ENCODE results near the gene KIAA0753.
"Not testable (repeated sequence)": the region's sequence is repeated elsewhere in the genome, so short reads cannot be mapped to it uniquely, and the experiment has no call there.

KIAA0753 gene

DNA sequence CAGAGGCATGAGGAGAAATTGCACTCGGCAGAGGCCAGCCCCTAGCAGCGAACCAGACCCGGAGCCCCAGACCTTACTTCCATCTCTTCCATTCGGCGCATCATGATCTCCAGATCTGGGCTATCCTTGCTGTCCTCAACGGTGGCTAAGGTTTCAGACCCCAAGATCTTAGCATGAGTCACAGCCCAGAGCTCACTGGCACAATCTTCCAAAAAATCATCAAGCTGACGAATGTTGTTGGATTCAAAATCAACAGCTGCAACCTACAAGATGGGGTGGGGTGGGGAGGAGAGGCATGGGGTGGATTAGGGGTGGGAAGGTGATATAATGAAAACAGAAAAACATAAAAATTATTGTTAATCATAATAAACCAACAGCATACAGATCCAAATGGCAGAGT lies 44.4 kb downstream of the KIAA0753 start:
- DNase-seq: no peak

DNA sequence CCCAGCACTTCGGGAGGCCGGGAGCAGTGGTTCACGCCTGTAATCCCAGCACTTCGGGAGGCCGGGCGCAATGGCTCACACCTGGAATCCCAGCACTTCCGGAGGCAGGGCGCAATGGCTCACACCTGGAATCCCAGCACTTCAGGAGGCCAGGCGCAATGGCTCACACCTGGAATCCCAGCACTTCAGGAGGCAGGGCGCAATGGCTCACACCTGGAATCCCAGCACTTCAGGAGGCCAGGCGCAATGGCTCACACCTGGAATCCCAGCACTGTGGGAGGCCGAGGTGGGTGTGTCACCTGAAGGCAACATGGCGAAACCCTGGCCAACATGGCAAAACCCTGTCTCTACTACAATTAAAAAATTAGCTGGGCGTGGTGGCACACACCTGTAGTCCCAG lies 47.1 kb downstream of the KIAA0753 start:
- not testable (repeated sequence) for DNase-seq

DNA sequence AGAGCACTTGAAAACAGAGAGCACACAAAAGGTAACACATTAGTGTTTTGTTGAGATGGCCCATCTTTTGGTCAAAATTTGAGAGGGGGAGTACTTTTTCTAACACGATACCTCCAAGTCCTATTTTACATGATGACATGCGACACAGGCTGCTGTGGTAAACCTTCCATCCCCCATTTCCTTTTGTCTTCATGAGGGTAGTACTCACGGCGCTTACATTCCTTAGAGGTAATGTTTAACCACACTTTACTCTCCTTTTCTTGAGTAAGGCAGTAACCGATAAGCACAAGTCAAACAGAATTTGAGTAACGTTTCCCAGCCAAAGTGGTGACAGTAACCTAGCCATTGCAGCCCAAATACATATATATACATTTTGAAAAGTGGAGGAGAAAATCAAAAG lies 48.3 kb downstream of the KIAA0753 start:
- DNase-seq: no peak

DNA sequence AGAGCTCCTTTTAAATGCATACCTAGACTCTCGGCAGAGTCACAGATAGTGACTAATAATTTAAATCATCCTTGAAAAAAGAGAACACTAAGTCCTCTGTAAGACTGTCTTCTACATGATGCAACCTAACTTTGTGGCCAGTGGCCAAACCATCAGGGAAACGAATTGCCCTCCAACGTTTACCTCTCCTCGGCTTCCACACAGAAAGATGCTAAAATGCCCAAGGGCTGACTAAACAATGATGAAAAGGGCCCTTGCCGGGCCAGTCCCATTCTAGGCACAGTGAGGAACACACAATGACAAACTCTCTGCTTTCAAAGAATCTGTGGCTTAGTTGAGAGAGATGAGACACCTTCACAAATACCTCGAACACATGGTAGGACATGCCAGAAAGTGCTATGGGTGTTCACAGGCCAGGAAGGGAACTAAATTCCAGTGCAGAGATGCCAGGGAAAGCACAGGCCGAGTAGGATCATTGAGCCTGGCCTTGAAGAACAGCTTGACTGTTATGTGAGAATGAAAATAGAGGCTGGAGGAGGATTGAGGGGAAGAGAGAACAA lies 48.8 kb downstream of the KIAA0753 start:
- no peak for DNase-seq

DNA sequence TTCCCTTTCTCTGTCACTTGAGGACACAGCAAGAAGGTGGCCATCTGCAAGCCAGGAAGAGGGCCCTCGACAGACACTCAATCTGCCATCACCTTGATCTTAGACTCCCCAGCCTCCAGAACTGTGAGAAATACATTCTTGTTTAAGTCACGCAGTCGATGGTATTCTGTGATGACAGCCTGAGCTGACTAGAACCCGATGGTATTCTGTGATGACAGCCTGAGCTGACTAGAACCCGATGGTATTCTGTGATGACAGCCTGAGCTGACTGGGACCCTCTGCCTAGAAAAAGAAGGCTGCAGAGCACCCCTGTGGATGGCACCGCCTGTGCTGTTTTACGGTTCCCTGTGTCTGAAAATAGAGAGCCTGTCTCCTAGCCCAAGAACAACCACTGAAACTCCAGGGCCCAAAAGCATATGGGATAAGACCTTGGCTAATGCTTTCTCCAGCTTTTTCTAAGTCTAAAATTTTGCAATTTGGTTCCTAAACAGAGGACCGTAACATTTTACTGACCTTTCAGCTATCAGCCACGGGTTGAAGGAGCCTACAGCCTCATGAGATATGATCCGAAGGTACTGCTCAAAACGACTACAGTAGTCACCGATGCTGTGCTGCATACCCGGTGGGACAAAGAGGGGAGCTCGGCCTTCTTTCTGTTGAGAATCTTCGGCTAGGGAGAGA lies 51.1 kb downstream of the KIAA0753 start:
- no peak for DNase-seq

DNA sequence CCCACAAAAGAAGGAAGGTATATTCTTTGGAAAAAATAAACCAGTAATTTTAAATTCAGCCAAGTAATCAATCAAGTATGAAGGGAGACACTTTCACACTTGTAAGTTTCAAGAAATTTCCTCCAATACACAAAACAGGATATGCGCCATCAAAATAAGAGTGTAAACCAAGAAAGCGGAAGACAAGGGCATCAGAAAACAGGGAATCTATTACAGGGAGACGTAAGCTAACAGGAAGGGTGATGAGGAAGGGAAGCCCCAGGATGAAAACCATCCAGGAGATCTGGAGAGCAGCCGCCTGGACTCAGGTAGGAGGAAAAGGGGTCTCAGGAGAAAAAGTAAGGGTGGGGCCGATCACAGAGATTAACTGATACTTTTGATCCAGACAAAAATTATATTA lies 52.3 kb downstream of the KIAA0753 start:
- no peak for DNase-seq

DNA sequence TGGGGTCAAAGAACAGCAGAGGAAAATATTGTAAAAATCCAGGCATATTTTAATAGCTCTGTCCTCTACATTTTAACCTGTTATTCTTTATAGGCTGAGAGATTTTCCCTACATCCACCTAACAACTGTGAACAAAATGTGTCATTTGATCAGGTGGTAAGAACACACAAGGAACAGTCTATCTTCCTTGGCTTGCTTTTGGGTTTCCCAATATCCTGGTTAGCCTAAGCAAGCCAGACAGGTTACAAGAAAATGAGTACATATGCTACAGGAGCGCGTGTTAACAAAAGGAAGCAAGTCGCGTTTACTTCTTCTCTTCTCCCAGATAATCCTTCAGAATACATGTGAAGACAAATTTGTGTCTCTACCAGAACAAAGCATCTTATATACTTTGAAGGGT lies 53.2 kb downstream of the KIAA0753 start:
- no peak for DNase-seq

DNA sequence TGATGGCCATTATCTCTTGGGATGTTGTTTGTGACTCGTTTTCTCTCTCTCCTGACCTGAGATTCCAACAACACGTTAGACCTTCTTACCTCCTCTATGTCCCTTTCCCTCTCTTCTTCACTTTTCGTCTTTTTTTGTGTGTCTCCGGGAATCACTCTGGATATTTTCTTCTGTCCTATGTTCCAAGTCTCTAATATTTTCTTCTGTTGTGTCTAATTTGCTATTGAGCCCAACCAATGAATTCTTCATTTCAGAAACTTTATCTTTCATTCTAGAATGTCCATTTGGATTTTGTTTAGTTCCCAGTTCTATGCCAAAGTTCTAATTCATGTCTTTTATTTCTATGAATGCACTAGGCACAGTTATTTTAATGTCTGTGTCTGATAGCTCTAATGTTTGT lies 57.1 kb downstream of the KIAA0753 start:
- DNase-seq: no peak

DNA sequence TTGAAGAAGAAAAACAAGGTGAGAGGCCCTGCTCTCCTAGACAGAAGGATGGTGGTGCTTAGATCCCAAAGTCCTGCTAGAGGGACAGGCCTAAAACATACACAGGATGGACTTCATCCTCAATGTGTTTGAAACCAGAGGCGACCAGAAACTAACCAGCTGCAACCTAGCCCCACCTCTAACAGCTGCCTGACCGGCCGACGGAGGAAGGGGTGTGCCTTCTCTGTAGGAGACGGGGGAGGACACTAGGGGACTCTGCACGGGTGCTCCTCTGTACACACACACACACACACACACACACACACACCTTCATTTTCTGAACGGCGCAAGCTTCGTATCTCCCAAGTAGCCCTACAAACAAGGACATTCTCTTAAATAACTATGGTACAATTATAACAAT lies 59.9 kb downstream of the KIAA0753 start:
- no peak for DNase-seq

DNA sequence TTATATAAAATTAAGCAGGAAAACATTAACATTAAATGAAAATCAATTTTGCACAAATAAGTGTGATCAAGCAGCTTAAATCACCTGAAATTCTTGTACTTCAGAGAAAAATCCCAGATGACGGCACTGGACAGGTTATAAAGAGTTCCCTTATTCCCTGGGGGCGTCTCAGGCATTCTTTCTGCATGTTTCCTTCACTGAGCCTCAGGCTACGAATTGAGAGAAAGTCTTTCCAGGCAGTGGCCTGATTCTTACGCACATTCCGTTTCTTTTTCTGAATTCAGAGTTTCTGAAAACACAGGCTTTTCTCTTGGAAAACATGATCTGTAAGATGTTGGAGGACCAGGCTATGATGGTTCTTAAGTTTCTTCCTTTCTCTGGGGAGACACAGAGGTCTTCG lies 62.0 kb downstream of the KIAA0753 start:
- no peak for DNase-seq

DNA sequence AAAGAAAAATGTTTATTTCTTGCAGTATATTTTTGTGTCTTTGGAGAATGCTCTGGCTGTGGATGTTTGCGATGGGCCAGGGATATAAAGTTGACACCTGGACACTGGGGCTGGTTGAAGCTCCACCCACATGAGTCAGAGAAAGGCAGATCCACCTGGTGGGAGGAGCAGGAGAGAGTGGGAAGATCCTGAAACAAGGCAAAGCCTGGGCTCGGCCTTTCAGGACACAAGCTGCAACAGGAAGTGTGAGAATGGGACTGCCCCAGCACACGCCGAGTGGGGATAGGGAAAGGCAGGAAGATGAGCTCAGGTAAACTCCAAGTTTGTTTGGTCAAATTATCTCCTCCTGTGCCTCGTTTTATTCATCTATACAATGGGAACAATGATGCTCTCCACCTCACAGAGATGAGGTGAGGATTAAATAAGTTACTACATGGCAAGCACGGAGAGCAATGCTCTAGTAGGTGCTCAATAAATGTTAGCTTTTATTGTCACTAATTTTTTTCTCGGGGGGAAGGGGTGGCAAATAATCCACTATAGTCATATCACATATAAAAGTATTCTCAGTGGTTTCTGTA lies 62.7 kb downstream of the KIAA0753 start:
- DNase-seq: no peak

DNA sequence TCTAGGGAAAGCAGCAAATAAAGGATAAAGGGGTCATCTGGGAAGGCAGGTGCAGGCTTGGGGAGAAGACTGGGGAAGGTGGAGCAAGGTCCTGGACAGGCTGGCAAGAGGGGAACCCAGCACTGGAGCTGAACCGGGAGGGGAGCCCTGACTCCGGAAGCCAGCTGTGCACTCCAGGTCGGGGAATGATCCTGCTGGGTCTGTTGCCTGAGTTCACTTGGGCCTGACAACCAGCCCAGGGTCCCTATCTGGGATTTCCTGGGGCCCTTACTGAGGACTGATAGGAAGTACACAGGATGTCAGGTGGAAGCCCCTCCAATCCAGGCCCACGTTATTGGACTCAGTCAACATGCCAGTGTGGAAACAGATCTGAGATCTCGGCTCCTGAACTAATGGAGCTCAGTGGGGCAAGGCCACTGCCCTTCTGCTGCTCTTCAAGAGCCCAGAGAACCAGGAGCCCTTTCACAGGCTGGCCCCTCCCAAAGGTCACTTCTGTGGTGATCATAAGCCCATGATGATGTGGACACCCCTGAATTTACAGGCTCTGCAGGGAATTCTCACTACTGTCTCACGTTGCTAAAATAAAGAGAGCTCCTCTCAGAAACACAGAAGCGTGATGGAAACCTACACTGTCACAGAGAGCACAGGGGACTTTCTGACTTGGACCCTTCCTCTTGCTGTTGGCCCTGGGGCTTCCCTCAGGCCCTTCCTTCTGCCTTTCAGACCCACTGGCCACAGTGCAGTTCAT lies 64.3 kb downstream of the KIAA0753 start:
- DNase-seq: no peak

DNA sequence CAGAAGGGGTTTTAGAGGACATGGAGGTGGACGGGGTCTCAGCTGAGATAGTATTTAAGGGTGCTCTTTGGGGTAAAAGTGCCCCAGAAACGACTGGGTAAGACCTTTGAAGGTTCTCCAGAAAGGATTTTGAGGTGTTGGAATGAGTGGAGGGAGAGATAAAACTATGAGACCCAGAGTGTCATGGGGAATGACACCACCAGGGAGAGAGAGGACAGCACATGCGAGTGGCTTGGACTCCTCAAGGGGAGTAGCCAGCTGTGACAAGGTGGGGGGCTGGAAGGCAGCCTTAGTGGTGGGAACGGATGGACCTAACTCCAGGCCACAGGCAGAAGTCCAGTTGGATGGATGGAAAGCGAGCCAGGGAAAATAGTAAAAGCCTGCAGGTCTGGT lies 64.9 kb downstream of the KIAA0753 start:
- DNase-seq: no peak

DNA sequence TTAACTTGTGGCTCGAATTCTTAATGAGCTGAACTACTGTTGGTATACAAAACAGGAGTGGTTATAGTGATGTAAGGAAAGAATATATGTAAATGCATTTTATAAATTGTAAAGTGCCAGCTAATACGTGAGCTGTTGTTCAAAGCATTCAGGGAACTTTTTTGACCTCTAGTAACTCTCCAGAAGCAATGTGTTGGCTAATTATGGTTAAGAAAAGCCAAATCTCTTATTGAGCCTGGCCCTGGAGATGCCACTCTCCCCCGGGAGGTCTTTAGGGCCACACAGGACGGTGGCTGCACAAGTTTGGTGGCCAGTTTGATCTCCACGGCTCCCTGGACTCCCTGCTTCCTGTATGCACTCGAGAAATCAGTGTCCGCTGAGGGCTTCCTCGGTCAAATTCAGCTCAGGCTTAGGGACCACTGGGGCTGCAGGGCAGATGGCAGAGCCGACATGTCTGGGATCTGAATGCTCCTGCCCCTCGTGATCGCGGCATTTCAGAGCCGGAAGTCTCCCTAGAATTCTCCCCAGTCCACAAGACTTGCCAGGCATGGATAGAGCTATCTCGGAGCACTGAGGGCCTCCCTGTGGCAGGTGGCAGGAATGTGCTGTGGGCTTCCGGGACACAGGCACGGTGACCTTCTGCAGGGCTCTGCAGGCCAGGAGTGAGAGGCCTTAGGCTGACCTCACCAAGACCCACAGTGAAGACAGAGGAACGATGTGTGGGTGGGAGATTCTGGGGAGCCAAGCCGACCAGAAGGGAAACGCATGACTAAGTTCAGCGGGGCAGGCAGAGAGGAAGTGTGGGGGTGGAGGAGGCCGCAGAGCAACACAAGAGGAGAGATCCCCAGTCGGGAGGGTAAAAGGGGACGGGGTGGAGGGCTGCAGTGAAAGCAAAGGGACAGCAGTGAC lies 65.6 kb downstream of the KIAA0753 start:
- DNase-seq: peak; percentile 71

DNA sequence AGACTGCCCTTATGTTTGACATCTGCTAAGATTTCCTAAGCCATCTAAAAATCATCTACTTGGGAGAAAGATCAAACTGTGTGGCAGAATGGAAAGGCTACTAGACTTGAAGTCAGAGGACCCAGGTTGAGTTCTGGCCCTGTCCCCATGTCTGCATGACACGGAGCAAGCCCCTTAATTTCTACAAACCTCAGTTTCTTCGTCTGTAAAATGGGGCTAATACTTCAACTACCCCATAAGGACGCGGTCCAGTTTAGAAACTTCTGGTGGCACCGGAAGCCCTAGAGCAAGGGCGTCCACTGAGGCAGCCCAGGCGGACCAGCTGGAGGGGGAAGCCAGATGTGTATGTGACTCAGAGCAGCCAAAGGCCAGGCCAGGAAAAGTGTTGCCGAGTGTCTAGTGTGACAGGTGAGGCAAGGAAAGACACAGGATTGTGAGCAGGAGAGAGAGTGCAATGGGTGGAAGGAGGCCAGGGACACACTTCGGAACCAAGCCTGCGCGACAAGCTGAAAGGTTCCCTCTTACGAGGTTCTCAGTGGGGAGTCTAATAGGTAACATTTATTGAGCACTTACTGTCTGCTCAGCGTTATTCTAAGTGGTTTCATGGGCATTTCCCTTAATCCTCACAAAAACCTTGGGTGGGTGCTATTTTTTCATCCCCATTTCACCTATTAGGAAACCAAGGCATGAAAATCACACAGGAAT lies 66.4 kb downstream of the KIAA0753 start:
- DNase-seq: no peak

DNA sequence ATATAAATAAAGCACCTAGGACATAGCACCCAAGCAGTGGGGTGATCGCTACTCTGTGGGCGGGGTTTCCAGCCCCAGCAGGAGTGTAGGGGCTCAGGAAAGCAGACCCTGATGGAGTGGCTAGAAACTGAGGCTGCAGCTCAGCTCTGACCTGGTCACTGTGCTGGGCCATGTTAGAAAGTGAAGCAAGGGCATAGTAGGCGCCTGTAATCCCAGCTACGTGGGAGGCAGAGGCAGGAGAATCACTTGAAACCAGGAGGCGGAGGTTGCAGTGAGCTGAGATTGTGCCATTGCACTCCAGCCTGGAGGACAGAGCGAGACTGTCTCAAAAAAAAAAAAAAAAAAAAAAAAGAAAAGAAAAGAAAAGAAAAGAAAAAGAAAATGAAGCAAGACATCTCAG lies 67.0 kb downstream of the KIAA0753 start:
- DNase-seq: not testable (repeated sequence)

DNA sequence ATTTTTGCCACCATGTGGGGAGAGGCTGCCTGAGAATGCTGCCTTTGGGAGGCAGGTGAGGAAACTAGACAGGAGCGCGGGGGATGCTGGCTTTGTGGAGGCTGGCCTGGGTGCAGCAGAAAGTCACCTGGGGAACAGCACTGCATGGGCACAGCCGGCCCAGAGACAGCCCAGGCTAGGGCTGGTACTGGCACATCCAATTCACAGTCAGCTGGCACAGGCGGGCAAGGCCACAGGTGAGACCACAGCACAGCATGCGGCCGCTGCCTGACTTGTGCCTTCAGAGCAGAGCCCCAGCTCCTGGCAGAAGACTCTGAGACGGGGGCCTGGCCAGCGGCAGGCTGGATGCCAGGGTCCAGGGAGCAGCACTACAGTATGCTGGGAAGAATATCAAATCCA lies 67.5 kb downstream of the KIAA0753 start:
- no peak for DNase-seq

DNA sequence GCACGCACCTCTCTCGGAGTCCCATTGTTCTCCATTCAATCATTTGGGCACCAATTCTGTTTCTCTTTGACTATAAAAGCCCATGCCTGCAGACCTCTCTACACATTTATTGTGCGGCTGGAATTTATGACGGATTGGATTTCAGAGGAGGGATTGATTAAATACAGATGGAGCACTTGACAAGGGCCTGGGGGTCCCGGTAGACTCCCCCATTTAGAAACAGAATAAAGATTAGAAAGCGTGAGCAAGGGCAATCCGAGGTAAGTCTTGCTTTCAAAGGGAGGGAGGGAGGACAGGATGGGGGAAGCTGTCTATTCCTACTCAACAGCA lies 69.1 kb downstream of the KIAA0753 start:
- no peak for DNase-seq

DNA sequence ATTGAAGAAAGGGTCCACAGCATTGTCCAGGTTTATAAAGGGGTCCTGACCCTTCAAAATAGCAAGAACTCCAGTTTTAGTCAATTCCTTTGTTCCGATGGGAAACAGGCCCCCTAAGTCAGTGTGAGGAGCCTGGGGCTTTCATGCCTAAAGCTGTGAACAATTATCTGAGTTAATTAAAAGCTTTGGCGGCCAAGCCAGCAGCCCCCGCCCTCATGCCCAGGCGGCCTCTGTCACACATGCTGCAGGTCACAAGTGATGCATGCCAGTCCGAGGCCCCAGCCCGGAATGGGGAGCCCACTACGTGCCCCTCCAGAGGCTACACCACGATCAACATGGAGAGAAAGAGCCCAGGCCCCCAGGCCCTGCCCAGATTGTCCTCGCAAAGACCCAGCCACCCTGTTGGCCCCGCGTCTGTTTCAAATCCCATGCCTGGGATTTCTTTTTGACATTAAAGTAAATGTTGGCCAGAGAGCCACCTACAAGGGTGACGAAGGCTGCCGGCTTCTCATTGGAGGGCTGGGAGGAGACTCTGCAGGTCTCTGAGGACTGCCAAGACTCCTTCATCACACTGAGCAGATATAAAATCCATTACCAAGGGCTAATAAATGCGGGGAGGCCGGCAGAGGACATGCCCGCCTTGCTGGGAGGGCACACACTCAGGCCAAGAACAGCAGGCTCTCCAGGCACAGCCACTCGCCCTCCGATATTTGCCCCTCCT lies 69.6 kb downstream of the KIAA0753 start:
- no peak for DNase-seq

DNA sequence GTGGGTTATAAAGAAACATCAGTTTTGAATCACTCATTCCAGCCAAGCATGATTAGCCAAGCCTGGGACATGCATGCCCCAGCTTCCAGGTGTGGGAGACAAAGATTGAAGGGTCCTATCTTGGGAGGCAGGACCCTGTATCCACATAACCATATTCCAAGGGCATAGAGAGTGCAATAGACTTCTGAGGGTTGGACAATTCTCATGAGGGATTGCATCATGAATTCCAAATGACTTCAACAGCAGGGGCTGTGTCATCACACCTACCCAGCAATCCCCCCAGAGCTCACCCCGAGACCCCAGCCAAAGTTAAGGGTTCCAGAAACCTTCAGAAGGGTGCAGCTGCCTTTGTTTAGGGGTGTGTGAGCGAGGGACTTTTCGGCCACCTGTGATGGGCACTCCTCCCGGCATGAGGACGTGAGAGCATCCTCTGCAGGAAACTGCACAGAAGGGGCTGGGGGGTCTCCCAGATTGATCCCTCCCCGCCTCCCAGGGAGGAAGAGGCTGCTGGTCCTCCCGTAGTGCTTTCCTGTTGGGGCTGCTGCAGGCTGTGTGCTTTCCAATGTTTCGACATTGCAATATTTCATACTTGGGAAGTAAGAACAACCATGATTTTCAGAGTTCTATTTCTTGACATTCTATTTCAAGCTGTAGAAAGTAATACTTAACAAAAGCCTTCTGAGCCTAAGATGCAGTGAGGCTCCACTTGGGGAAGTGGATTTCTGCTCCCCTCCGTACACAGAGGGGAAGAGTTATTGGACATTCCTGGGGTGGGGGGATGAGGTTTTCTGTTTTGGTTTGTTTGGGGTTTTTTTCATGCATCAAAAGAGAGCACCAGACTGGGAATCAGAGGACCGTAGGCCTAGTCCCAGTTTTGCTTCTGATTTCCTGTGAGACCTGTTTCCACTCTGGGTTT lies 70.9 kb downstream of the KIAA0753 start:
- no peak for DNase-seq
